Adrenal gland (tissue), 12 donors: ENCODE measurements around the gene MYEOV. TPM values are rescaled to one million over a fixed set of nuclear protein-coding genes. Genes with fewer than 3 reads are reported as not detected.
A peak's percentile ranks its signal among the peaks of the same experiment; 100 is the strongest.

ENCODE experiments used
- DNase-seq, 7 donors: peaks; one replicate each; pipeline ENCODE4 v3.0.0-alpha.2; 2019 to 2020
- H3K27ac ChIP-seq, 5 donors: fragments of 200-600 bp; sonication (generic) in 4 of 5; 1 replicate in 3 of 5; 2 replicates in 2 of 5; pipeline versions ENCODE4 v1.5.1 to v1.8.0; 2016 to 2020; ENCODE audit warnings: mild to moderate bottlenecking in 1 of 5
- H3K27me3 ChIP-seq: fragments of 200-600 bp; 2 replicates; pipeline ENCODE4 v1.8.0; 2021
- H3K36me3 ChIP-seq, 2 donors: fragments of 200-600 bp; replicated peaks in 1 of 2; 1 replicate in 1 of 2; 2 replicates in 1 of 2; pipeline versions ENCODE4 v1.5.1 to v1.8.0; 2018 to 2022
- H3K4me1 ChIP-seq, 2 donors: fragments of 200-600 bp; replicated peaks in 1 of 2; 1 replicate in 1 of 2; 2 replicates in 1 of 2; pipeline versions ENCODE4 v1.5.1 to v1.8.0; 2018 to 2021
- H3K4me3 ChIP-seq, 4 donors: fragments of 200-600 bp; sonication (generic) in 3 of 4; one replicate each; pipeline ENCODE4 v1.5.1; 2016 to 2018
- H3K9me3 ChIP-seq, 3 donors: fragments of 200-600 bp; sonication (generic) in 1 of 3; replicated peaks in 1 of 3; 1 replicate in 2 of 3; 2 replicates in 1 of 3; pipeline versions ENCODE4 v1.5.1 to v1.8.0; 2016 to 2021
- POLR2A ChIP-seq, 2 donors: fragments of 450-650 bp; IDR thresholded peaks; one replicate each; pipeline ENCODE4 v1.6.1; 2017; ENCODE audit warnings: antibody characterized with exemption in 2 of 2, mild to moderate bottlenecking in 2 of 2, moderate library complexity in 1 of 2
- WGBS, 4 donors: extraction: QIAGEN DNeasy Blood & Tissue Kit in 2 of 4; methylation state at CpG; one replicate each; pipeline versions ENCODE4 v1.1.5 to v1.1.7; 2013 to 2017; 5-methylcytosine and 5-hydroxymethylcytosine counted together
- intact Hi-C, 2 donors: fragments of 100-400 bp; cut with DNase I; formaldehyde crosslinking; loops; one replicate each; pipeline versions ENCODE4 v1.14.1 to v1.15.0; 2022 to 2023
- polyA plus RNA-seq, 3 donors: library from polyadenylated mRNA; stranded (reverse); fragments of 200-250 nt in 2 of 3; fragments of 350-450 nt in 1 of 3; fragmentation: Illumina TruSeq in 1 of 3; extraction: RNeasy Lipid Tissue Mini Kit (QIAGEN cat#74804) in 1 of 3; gene quantifications; one replicate each; pipeline ENCODE4 v1.2.3, GENCODE V29; 2013 to 2014
- total RNA-seq, 9 donors: library from RNA; depleted of rRNA in 4 of 9; stranded (reverse); fragments of >200 nt in 4 of 9; fragments of 120-200 nt in 1 of 9; fragmentation: NEBNext Ultra II Directional in 1 of 9; extraction: Animal tissue kit (Norgen Biotek cat#: 25700) in 1 of 9; gene quantifications; one replicate each; pipeline versions ENCODE4 v1.1.0 to v1.2.4, GENCODE V29; 2013 to 2023
- TF ChIP-seq, protein P1 (sequence below), 6 experiments: fragments of 450-650 bp in 4 of 6; fragments of 200-600 bp in 2 of 6; sonication (generic) in 1 of 6; IDR thresholded peaks; 1 replicate in 5 of 6; 2 replicates in 1 of 6; pipeline versions ENCODE4 v1.5.1 to v1.8.0; 2016 to 2021; ENCODE audit warnings: antibody characterized with exemption in 6 of 6, mild to moderate bottlenecking in 2 of 6, moderate library complexity in 1 of 6
- donor health status: healthy with polysubstance abuse.
- donor health status: Bipolar disorder and iron deficiency.
- donor health status: DM: yes; HTN: yes; CAD: no.
- donor health status: DM: no; HTN: no; CAD: no.
- donor health status: DM: no; HTN: no; CAD: no.
- donor health status: DM: yes; HTN: yes; CAD: no.

MYEOV gene
- total and polyA plus RNA-seq, 12 donors, result 0.06 to 1.6 (median 0.32) TPM; not detected in 3

- Histone ChIP-seq H3K27ac (no peak overlapping the region), H3K9me3 (no peaks in the 10 kb centered on the region), H3K27me3 (no peaks in the 10 kb centered on the region), H3K4me3 (no peak overlapping the region), H3K36me3 (no peaks in the 10 kb centered on the region), H3K4me1 (no peaks in the 10 kb centered on the region)
- TF ChIP-seq, protein P1, sequence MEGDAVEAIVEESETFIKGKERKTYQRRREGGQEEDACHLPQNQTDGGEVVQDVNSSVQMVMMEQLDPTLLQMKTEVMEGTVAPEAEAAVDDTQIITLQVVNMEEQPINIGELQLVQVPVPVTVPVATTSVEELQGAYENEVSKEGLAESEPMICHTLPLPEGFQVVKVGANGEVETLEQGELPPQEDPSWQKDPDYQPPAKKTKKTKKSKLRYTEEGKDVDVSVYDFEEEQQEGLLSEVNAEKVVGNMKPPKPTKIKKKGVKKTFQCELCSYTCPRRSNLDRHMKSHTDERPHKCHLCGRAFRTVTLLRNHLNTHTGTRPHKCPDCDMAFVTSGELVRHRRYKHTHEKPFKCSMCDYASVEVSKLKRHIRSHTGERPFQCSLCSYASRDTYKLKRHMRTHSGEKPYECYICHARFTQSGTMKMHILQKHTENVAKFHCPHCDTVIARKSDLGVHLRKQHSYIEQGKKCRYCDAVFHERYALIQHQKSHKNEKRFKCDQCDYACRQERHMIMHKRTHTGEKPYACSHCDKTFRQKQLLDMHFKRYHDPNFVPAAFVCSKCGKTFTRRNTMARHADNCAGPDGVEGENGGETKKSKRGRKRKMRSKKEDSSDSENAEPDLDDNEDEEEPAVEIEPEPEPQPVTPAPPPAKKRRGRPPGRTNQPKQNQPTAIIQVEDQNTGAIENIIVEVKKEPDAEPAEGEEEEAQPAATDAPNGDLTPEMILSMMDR (IDR thresholded peaks at IDR 0.05), result no peak
- no peak for TF ChIP-seq POLR2A (IDR thresholded peaks at IDR 0.05)
- 76 to 82% (median 80%) methylated on average over 4 of the region's 4 CpGs for WGBS, 4 donors
- intact Hi-C loops, result no loop called here
- DNase-seq, result no peak
Measured at GRCh38 chr11:69330330-69330729, 36.4 kb downstream of the MYEOV start.

- Histone ChIP-seq H3K27ac (no peak overlapping the region), H3K27me3 (no peaks in the 10 kb centered on the region), H3K9me3 (no peaks in the 10 kb centered on the region), H3K36me3 (no peaks in the 10 kb centered on the region), H3K4me1 (no peaks in the 10 kb centered on the region), H3K4me3 (no peak overlapping the region)
- TF ChIP-seq POLR2A (IDR thresholded peaks at IDR 0.05), result no peak
- TF ChIP-seq, protein P1 (IDR thresholded peaks at IDR 0.05), result no peak
- WGBS, 4 donors, result 86 to 100% (median 95%) methylated on average over 2 of the region's 2 CpGs
- intact Hi-C loops, result no loop called here
- DNase-seq, result peak in 3 of 7 donors; percentile 2 to 4 (median 2)
Measured at GRCh38 chr11:69333149-69333710, 39.3 kb downstream of the MYEOV start.

- intact Hi-C loops, result no loop called here
- Histone ChIP-seq H3K4me1 (no peaks in the 10 kb centered on the region), H3K4me3 (no peak overlapping the region), H3K9me3 (no peaks in the 10 kb centered on the region), H3K27ac (no peak overlapping the region), H3K27me3 (no peaks in the 10 kb centered on the region), H3K36me3 (no peaks in the 10 kb centered on the region)
- WGBS, 4 donors, result 81 to 93% (median 88%) methylated on average over 2 of the region's 2 CpGs
- TF ChIP-seq, protein P1 (IDR thresholded peaks at IDR 0.05), result no peak
- TF ChIP-seq POLR2A (IDR thresholded peaks at IDR 0.05), result no peak
- DNase-seq, result peak in 2 of 7 donors; percentile 1 to 23
Measured at GRCh38 chr11:69333879-69334278, 39.9 kb downstream of the MYEOV start.

DNA sequence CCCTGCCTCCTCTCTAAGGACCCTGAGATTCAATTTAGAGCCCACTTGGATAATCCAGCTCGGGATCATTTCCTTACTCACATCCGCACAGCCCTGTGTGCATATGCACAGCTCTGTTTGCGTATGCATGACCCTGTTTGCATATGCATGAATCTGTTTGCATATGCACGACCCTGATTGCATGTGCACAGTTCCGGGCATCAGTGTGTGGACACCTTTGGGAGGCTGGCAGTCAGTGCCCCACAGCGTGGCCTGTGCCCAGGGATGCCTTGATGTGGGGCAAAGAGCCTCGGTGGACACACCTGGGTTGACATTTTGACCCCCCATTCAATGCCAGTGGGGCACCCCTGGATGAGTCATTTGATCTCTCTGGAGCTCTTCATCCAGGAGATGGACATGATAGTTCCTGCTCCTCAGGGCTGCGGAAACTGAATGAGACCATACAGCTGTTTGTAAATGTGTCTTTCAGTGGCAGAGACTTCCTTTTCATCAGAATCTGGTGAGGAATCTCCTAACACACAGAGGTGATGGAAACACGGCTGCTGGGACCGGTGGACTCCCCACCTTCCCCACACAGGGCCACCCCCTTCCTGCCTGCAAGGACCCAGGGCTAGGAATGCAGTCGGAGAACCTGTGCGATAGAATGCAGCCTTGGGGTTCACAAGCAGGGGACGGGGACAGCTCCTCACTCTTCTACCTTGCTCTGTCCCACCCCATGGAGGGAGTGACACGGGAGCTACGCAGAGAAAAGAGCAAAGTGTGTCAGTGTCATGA, 41.2 kb downstream of the MYEOV start:
- H3K4me3 ChIP-seq, result no peak overlapping the region
- no peak overlapping the region for H3K27ac ChIP-seq
- intact Hi-C loops, result no loop called here
- no peaks in the 10 kb centered on the region for H3K9me3 ChIP-seq
- DNase-seq, result peak in 1 of 7 donors; percentile 10
- no peaks in the 10 kb centered on the region for H3K36me3 ChIP-seq
- no peaks in the 10 kb centered on the region for H3K4me1 ChIP-seq
- TF ChIP-seq, protein P1 (IDR thresholded peaks at IDR 0.05), result no peak
- no peak for TF ChIP-seq POLR2A (IDR thresholded peaks at IDR 0.05)
- WGBS, 4 donors, result 84 to 90% (median 89%) methylated on average over 9 to 15 of the region's 15 CpGs
- H3K27me3 ChIP-seq, result no peaks in the 10 kb centered on the region
